Measurements from ENCODE around the gene CNOT10.

CNOT10 gene

DNA sequence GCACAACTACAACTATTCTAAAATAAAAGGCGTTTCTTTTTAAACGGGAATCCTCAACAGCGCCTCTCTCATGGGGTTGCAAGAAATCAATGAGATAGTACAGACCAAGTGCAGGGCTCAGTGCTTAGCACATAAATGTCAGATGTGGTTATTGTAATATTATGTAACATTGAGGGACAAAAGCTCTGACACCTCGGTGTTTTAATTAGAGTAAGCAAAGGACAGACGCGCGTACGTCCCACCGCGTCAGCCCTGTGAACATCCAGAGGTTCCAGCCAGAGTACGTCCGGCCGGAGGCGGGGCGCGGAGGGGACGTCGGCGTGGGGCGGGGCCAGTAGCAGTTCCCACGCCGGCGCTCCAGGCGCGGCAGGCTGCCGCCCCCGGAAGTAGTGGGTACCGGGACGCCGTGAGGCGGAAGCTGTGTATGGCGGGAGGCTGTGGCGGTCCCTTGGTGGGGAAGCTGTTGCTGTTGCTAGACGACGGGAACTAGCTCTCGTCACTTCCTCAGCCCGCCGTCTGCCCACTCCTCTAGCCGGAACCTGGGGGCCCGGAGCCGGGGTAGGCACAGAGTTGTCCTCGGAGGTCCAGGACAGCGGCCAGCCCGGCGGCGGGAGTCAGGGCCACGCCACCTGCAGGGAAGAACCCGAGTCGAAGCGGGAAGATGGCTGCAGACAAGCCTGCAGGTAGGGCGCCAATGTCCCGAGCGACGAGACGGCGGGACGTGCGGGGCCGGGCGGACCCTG lies at the start of gene CNOT10 (continued):
- TF ChIP-seq KLF7 (tag by site-specific recombination; IDR thresholded peaks at IDR 0.05; ENCODE audit: borderline replicate concordance) (no peak), ZNF184 (tag by site-specific recombination; IDR thresholded peaks at IDR 0.05) (no peak), TCF7L2 (IDR thresholded peaks at IDR 0.05; ENCODE audit: borderline replicate concordance, low read depth, low read length) (no peak), SCRT2 (tag by site-specific recombination; IDR thresholded peaks at IDR 0.05) (peak; percentile 81), ZNF610 (tag by site-specific recombination; IDR thresholded peaks at IDR 0.05; ENCODE audit: borderline replicate concordance) (no peak), ZNF394 (tag by site-specific recombination; IDR thresholded peaks at IDR 0.05; ENCODE audit: borderline replicate concordance) (no peak), SALL2 (tag by site-specific recombination; IDR thresholded peaks at IDR 0.05; ENCODE audit: borderline replicate concordance) (no peak), ZNF776 (tag by site-specific recombination; IDR thresholded peaks at IDR 0.05; ENCODE audit: borderline replicate concordance) (no peak), ZNF341 (tag by site-specific recombination; IDR thresholded peaks at IDR 0.05; ENCODE audit: low read depth) (peak; percentile 60; the same call in 1 of the 2 replicates)
- TF ChIP-seq, protein P1, sequence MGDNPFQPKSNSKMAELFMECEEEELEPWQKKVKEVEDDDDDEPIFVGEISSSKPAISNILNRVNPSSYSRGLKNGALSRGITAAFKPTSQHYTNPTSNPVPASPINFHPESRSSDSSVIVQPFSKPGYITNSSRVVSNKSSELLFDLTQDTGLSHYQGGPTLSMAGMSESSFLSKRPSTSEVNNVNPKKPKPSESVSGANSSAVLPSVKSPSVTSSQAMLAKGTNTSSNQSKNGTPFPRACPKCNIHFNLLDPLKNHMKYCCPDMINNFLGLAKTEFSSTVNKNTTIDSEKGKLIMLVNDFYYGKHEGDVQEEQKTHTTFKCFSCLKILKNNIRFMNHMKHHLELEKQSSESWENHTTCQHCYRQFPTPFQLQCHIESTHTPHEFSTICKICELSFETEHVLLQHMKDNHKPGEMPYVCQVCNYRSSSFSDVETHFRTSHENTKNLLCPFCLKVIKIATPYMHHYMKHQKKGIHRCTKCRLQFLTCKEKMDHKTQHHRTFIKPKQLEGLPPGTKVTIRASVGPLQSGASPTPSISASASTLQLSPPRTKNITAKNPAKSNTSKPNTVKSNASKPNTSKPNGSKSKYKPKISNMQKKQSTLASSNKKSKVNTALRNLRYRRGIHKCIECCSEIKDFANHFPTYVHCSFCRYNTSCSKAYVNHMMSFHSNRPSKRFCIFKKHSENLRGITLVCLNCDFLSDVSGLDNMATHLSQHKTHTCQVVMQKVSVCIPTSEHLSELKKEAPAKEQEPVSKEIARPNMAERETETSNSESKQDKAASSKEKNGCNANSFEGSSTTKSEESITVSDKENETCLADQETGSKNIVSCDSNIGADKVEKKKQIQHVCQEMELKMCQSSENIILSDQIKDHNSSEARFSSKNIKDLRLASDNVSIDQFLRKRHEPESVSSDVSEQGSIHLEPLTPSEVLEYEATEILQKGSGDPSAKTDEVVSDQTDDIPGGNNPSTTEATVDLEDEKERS (tag by site-specific recombination; IDR thresholded peaks at IDR 0.05) = no peak
- TF ChIP-seq, protein P2, sequence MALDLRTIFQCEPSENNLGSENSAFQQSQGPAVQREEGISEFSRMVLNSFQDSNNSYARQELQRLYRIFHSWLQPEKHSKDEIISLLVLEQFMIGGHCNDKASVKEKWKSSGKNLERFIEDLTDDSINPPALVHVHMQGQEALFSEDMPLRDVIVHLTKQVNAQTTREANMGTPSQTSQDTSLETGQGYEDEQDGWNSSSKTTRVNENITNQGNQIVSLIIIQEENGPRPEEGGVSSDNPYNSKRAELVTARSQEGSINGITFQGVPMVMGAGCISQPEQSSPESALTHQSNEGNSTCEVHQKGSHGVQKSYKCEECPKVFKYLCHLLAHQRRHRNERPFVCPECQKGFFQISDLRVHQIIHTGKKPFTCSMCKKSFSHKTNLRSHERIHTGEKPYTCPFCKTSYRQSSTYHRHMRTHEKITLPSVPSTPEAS (tag by site-specific recombination; IDR thresholded peaks at IDR 0.05) = no peak

DNA sequence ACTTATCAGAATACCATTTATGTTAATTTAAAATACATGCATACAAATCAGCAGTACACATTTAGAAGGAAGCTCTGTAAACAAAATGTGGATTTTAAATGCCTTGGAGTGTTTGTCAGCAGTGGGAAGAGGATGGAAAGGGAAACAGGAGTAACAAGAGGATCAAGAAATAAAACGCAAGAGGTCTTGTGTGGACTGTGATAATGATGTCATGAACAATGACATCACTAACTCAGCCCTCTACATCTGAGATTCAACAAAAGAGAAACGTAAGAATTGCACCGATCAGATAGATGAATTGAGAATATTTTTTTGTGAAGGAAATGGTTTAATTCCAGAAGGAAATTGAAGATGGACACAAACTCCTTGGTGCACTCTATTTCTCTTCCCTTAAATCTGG lies 44.0 kb upstream of the CNOT10 start:
- ChIA-PET CTCF (no interaction called here), POLR2A (no interaction called here)
- Histone ChIP-seq H3K27ac (ENCODE audit: extremely low read depth, low read depth, low read length) (no peak overlapping the region), H3K4me3 (ENCODE audit: low read depth, low read length) (no peak overlapping the region), H3K9me3 (ENCODE audit: control insufficient read depth, insufficient read depth, low read depth, low read length) (no peaks in the 10 kb centered on the region), H3K4me1 (ENCODE audit: control insufficient read depth, insufficient read depth, low read length) (no peaks in the 10 kb centered on the region), H3K36me3 (ENCODE audit: control insufficient read depth in 2 of 2, insufficient read depth in 1 of 2, low read length in 2 of 2) (no peaks in the 10 kb centered on the region)
- no peak for TF ChIP-seq ZNF623 (tag by site-specific recombination; IDR thresholded peaks at IDR 0.05)
- no peak for TF ChIP-seq ZNF501 (tag by site-specific recombination; IDR thresholded peaks at IDR 0.05)
- no peak for TF ChIP-seq ZNF777 (tag by site-specific recombination; IDR thresholded peaks at IDR 0.05; ENCODE audit: borderline replicate concordance)
- TF ChIP-seq, protein P3, sequence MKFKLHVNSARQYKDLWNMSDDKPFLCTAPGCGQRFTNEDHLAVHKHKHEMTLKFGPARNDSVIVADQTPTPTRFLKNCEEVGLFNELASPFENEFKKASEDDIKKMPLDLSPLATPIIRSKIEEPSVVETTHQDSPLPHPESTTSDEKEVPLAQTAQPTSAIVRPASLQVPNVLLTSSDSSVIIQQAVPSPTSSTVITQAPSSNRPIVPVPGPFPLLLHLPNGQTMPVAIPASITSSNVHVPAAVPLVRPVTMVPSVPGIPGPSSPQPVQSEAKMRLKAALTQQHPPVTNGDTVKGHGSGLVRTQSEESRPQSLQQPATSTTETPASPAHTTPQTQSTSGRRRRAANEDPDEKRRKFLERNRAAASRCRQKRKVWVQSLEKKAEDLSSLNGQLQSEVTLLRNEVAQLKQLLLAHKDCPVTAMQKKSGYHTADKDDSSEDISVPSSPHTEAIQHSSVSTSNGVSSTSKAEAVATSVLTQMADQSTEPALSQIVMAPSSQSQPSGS (tag by site-specific recombination; IDR thresholded peaks at IDR 0.05; ENCODE audit: low read depth) = peak; percentile 90
- TF ChIP-seq ZFP37 (tag by site-specific recombination; IDR thresholded peaks at IDR 0.05) = no peak
- TF ChIP-seq ZBTB21 (tag by site-specific recombination; IDR thresholded peaks at IDR 0.05) = peak; percentile 65
- TF ChIP-seq ZNF529 (tag by site-specific recombination; IDR thresholded peaks at IDR 0.05; ENCODE audit: insufficient replicate concordance) = no peak
- no peak for TF ChIP-seq ZBTB7A (tag by site-specific recombination; IDR thresholded peaks at IDR 0.05; ENCODE audit: low read depth)
- TF ChIP-seq ZNF792 (tag by site-specific recombination; IDR thresholded peaks at IDR 0.05) = no peak
- TF ChIP-seq, protein P1 (tag by site-specific recombination; IDR thresholded peaks at IDR 0.05) = no peak
- no peak for TF ChIP-seq ZNF112 (tag by site-specific recombination; IDR thresholded peaks at IDR 0.05)
- no peak for TF ChIP-seq WT1 (tag by site-specific recombination; IDR thresholded peaks at IDR 0.05)
- TF ChIP-seq ZNF747 (tag by site-specific recombination; IDR thresholded peaks at IDR 0.05) = no peak
- TF ChIP-seq ZNF114 (tag by site-specific recombination; IDR thresholded peaks at IDR 0.05) = no peak
- TF ChIP-seq ZNF37A (tag by site-specific recombination; IDR thresholded peaks at IDR 0.05) = no peak
- no peak for TF ChIP-seq ZNF670 (tag by site-specific recombination; IDR thresholded peaks at IDR 0.05; ENCODE audit: low read depth)

Measured in HEK293 (cell line).